Gastroesophageal sphincter (tissue), 3 donors: ENCODE results near the gene PUS10.
"Not testable (repeated sequence)": the region's sequence is repeated elsewhere in the genome, so short reads cannot be mapped to it uniquely, and the experiment has no call there.

Experiments
- EP300 ChIP-seq: sonication (generic); formaldehyde crosslinking; IDR thresholded peaks from one replicate; pipeline ENCODE4 v1.6.1; 2017; ENCODE audit warnings: antibody characterized with exemption, mild to moderate bottlenecking
- POLR2A ChIP-seq, 2 donors: fragments of 450-650 bp; IDR thresholded peaks; one replicate each; pipeline ENCODE4 v1.6.1; 2017; ENCODE audit warnings: antibody characterized with exemption in 2 of 2, mild to moderate bottlenecking in 2 of 2, moderate library complexity in 1 of 2
- POLR2AphosphoS5 ChIP-seq: sonication (generic); formaldehyde crosslinking; IDR thresholded peaks from one replicate; pipeline ENCODE4 v1.6.1; 2017; ENCODE audit warnings: antibody characterized with exemption
- TF ChIP-seq, protein P1 (sequence below), 4 experiments: fragments of 200-600 bp in 2 of 4; fragments of 450-650 bp in 2 of 4; sonication (generic) in 1 of 4; IDR thresholded peaks; one replicate each; pipeline ENCODE4 v1.5.1; 2017 to 2019; ENCODE audit warnings: antibody characterized with exemption in 4 of 4, mild to moderate bottlenecking in 2 of 4, moderate library complexity in 2 of 4

DNA sequence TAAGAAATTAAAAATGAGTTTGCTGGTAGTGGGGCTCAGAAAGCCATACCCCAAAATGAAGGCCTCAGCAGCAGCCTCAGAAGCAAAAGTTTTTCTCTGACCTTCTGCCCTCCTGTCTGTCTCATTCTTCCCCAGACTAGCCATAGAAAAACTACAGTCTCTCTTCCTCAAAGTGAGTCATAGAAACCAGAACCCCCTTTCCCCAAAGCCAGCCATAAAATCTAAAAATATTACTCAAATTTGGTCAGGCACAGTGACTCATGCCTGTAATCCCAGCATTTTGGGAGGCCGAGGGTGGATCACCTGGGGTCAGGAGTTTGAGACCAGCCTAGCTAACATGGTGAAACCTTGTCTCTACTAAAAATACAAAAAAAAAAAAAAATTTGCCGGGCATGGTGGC is 5.8 kb downstream of the PUS10 start:
- TF ChIP-seq, protein P1, sequence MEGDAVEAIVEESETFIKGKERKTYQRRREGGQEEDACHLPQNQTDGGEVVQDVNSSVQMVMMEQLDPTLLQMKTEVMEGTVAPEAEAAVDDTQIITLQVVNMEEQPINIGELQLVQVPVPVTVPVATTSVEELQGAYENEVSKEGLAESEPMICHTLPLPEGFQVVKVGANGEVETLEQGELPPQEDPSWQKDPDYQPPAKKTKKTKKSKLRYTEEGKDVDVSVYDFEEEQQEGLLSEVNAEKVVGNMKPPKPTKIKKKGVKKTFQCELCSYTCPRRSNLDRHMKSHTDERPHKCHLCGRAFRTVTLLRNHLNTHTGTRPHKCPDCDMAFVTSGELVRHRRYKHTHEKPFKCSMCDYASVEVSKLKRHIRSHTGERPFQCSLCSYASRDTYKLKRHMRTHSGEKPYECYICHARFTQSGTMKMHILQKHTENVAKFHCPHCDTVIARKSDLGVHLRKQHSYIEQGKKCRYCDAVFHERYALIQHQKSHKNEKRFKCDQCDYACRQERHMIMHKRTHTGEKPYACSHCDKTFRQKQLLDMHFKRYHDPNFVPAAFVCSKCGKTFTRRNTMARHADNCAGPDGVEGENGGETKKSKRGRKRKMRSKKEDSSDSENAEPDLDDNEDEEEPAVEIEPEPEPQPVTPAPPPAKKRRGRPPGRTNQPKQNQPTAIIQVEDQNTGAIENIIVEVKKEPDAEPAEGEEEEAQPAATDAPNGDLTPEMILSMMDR (IDR thresholded peaks at IDR 0.05) = not testable (repeated sequence)
- TF ChIP-seq EP300; POLR2A (IDR thresholded peaks at IDR 0.05); POLR2AphosphoS5: not testable (repeated sequence)
